Activated CD8-positive, alpha-beta T cell treated with anti-CD3 and anti-CD28 coated beads, Interleukin-2, amount 10 ng/mL, durations not matched to agents 7 days and 5 days (primary cell): Measurements from ENCODE around the gene ACAD11. TPM values are rescaled to one million over a fixed set of nuclear protein-coding genes. Genes with fewer than 3 reads are reported as not detected.
"Not testable (repeated sequence)": the region's sequence is repeated elsewhere in the genome, so short reads cannot be mapped to it uniquely, and the experiment has no call there.

Experiments used
- ATAC-seq: fragments of 150-1000 bp; cut with Tn5 transposase; one replicate; pipeline ENCODE4 v1.10.0; 2021; ENCODE audit warnings: moderate library complexity
- CTCF ChIA-PET: fragments of 350-600 bp; sonication (Branson Sonifier 250); formaldehyde crosslinking; loops from one replicate; lab custom pipeline; 2021; ENCODE audit warnings: antibody characterized with exemption; lab: Charles Lee
- POLR2A ChIA-PET: fragments of 350-600 bp; sonication (Branson Sonifier 250); formaldehyde crosslinking; loops from one replicate; lab custom pipeline; 2021; ENCODE audit warnings: antibody characterized with exemption; lab: Charles Lee
- DNase-seq: peaks from one replicate; pipeline ENCODE4 v3.0.0-alpha.2; 2020
- H3K27ac Mint-ChIP-seq: one replicate; pipeline ENCODE4 v1.8.0; 2021; ENCODE audit warnings: mild to moderate bottlenecking, mixed read lengths
- H3K27me3 Mint-ChIP-seq: one replicate; pipeline ENCODE4 v1.8.0; 2021; ENCODE audit warnings: low read depth, mixed read lengths
- H3K36me3 Mint-ChIP-seq: one replicate; pipeline ENCODE4 v1.8.0; 2021; ENCODE audit warnings: low read depth, mixed read lengths
- H3K4me1 Mint-ChIP-seq: one replicate; pipeline ENCODE4 v1.8.0; 2021; ENCODE audit warnings: low read depth, mixed read lengths
- H3K4me3 Mint-ChIP-seq: one replicate; pipeline ENCODE4 v1.8.0; 2021; ENCODE audit warnings: mild to moderate bottlenecking, mixed read lengths
- H3K9me3 Mint-ChIP-seq: one replicate; pipeline ENCODE4 v1.8.0; 2022; ENCODE audit warnings: mixed read lengths; ENCODE audit not compliant: insufficient read depth
- total RNA-seq, 2 experiments: library from RNA; stranded (reverse); gene quantifications; one replicate each; pipeline ENCODE4 v1.2.3, GENCODE V29; 2021

Gene ACAD11
- total RNA-seq, 2 experiments from 2014 or later, result 11.3 to 13.7 TPM

- Mint-ChIP-seq H3K9me3 (no peaks in the 10 kb centered on the region), H3K4me1 (no peaks in the 10 kb centered on the region), H3K27ac (no peak overlapping the region), H3K27me3 (no peaks in the 10 kb centered on the region), H3K36me3 (peaks cover 15% of the 10 kb centered on the region), H3K4me3 (no peak overlapping the region)
- ChIA-PET CTCF (interaction anchor here (1.2 to 1.6 kb wide), 2 partner anchors 33 to 34 kb away, joined by 3 to 4 read pairs; no protein-coding TSS in a partner anchor), POLR2A (no interaction called here)
- ATAC-seq, result no peak
- DNase-seq, result no peak
Observed at GRCh38 chr3:132569580-132569979, 90.0 kb downstream of the ACAD11 start.

GRCh38 chr3:132569153-132569552, 90.5 kb downstream of the ACAD11 start:
- ATAC-seq, result no peak
- H3K4me3 Mint-ChIP-seq, result no peak overlapping the region
- no peak for DNase-seq
- CTCF ChIA-PET, result interaction anchor here (0.8 to 1.6 kb wide), 3 partner anchors 32 to 34 kb away, joined by 3 to 4 read pairs (median 3); no protein-coding TSS in a partner anchor
- H3K27me3 Mint-ChIP-seq, result no peaks in the 10 kb centered on the region
- peaks cover 15% of the 10 kb centered on the region for H3K36me3 Mint-ChIP-seq
- H3K27ac Mint-ChIP-seq, result no peak overlapping the region
- POLR2A ChIA-PET, result no interaction called here
- H3K9me3 Mint-ChIP-seq, result no peaks in the 10 kb centered on the region
- no peaks in the 10 kb centered on the region for H3K4me1 Mint-ChIP-seq

GRCh38 chr3:132568422-132568821, 91.2 kb downstream of the ACAD11 start:
- no peaks in the 10 kb centered on the region for H3K4me1 Mint-ChIP-seq
- no peak overlapping the region for H3K4me3 Mint-ChIP-seq
- CTCF ChIA-PET, result interaction anchor here (0.8 to 1.0 kb wide), 2 partner anchors 31 to 33 kb away, joined by 3 read pairs; no protein-coding TSS in a partner anchor
- peaks cover 13% of the 10 kb centered on the region for H3K36me3 Mint-ChIP-seq
- H3K9me3 Mint-ChIP-seq, result no peaks in the 10 kb centered on the region
- ATAC-seq, result no peak
- POLR2A ChIA-PET, result no interaction called here
- no peak for DNase-seq
- no peaks in the 10 kb centered on the region for H3K27me3 Mint-ChIP-seq
- no peak overlapping the region for H3K27ac Mint-ChIP-seq

- Mint-ChIP-seq H3K9me3 (no peaks in the 10 kb centered on the region), H3K4me3 (no peak overlapping the region), H3K4me1 (no peaks in the 10 kb centered on the region), H3K27me3 (no peaks in the 10 kb centered on the region), H3K36me3 (peaks cover 4% of the 10 kb centered on the region), H3K27ac (no peak overlapping the region)
- DNase-seq, result no peak
- ChIA-PET CTCF (no interaction called here), POLR2A (no interaction called here)
- ATAC-seq, result no peak
Observed at GRCh38 chr3:132564070-132564465, 95.5 kb downstream of the ACAD11 start.

GRCh38 chr3:132563420-132564069, 96.1 kb downstream of the ACAD11 start:
- no peak for ATAC-seq

GRCh38 chr3:132561003-132561402, 98.6 kb downstream of the ACAD11 start:
- H3K9me3 Mint-ChIP-seq, result no peaks in the 10 kb centered on the region

More at GRCh38 chr3:132563420-132564069, 96.1 kb downstream of the ACAD11 start:
- no peak overlapping the region for H3K27ac Mint-ChIP-seq
- no peak overlapping the region for H3K4me3 Mint-ChIP-seq
- H3K36me3 Mint-ChIP-seq, result peaks cover 3% of the 10 kb centered on the region
- CTCF ChIA-PET, result no interaction called here
- no peaks in the 10 kb centered on the region for H3K27me3 Mint-ChIP-seq
- POLR2A ChIA-PET, result no interaction called here
- DNase-seq, result no peak
- H3K9me3 Mint-ChIP-seq, result no peaks in the 10 kb centered on the region
- H3K4me1 Mint-ChIP-seq, result no peaks in the 10 kb centered on the region

GRCh38 chr3:132556508-132557159, 103.0 kb downstream of the ACAD11 start:
- ATAC-seq (no peak), DNase-seq (no peak)
- CTCF ChIA-PET, result interaction anchor here (1.2 kb wide), 1 partner anchor 83 kb away, joined by 5 read pairs; no protein-coding TSS in a partner anchor
- Mint-ChIP-seq H3K27ac (no peak overlapping the region), H3K27me3 (no peaks in the 10 kb centered on the region), H3K36me3 (no peaks in the 10 kb centered on the region), H3K9me3 (no peaks in the 10 kb centered on the region), H3K4me1 (peaks cover 2% of the 10 kb centered on the region), H3K4me3 (no peak overlapping the region)
- POLR2A ChIA-PET, result no interaction called here

More at GRCh38 chr3:132561003-132561402, 98.6 kb downstream of the ACAD11 start:
- ChIA-PET CTCF (no interaction called here), POLR2A (no interaction called here)
- Mint-ChIP-seq H3K27ac (no peak overlapping the region), H3K27me3 (no peaks in the 10 kb centered on the region), H3K4me3 (no peak overlapping the region), H3K36me3 (peaks cover 3% of the 10 kb centered on the region), H3K4me1 (peaks cover 2% of the 10 kb centered on the region)
- no peak for ATAC-seq
- no peak for DNase-seq

GRCh38 chr3:132556036-132556386, 103.6 kb downstream of the ACAD11 start:
- DNase-seq, H3K27ac Mint-ChIP-seq, H3K9me3 Mint-ChIP-seq, H3K36me3 Mint-ChIP-seq, H3K4me3 Mint-ChIP-seq, CTCF ChIA-PET, ATAC-seq, POLR2A ChIA-PET, H3K27me3 Mint-ChIP-seq, H3K4me1 Mint-ChIP-seq: not testable (repeated sequence)

GRCh38 chr3:132555306-132556035, 104.1 kb downstream of the ACAD11 start:
- ATAC-seq (no peak), DNase-seq (no peak)
- Mint-ChIP-seq H3K27ac (no peak overlapping the region), H3K36me3 (no peaks in the 10 kb centered on the region), H3K4me3 (no peak overlapping the region), H3K4me1 (peaks cover 9% of the 10 kb centered on the region), H3K9me3 (no peaks in the 10 kb centered on the region), H3K27me3 (no peaks in the 10 kb centered on the region)
- CTCF ChIA-PET, result no interaction called here
- POLR2A ChIA-PET, result no interaction called here

GRCh38 chr3:132554437-132554836, 105.2 kb downstream of the ACAD11 start:
- DNase-seq (no peak), ATAC-seq (no peak)
- POLR2A ChIA-PET, result no interaction called here
- no peaks in the 10 kb centered on the region for H3K27me3 Mint-ChIP-seq
- no peak overlapping the region for H3K4me3 Mint-ChIP-seq
- H3K4me1 Mint-ChIP-seq, result peaks cover 19% of the 10 kb centered on the region
- H3K9me3 Mint-ChIP-seq, result no peaks in the 10 kb centered on the region
- H3K36me3 Mint-ChIP-seq, result no peaks in the 10 kb centered on the region
- H3K27ac Mint-ChIP-seq, result no peak overlapping the region
- CTCF ChIA-PET, result no interaction called here

GRCh38 chr3:132553826-132554225, 105.8 kb downstream of the ACAD11 start:
- ChIA-PET CTCF (interaction anchor here (0.9 kb wide), 1 partner anchor 18 kb away, joined by 6 read pairs; no protein-coding TSS in a partner anchor), POLR2A (no interaction called here)
- Mint-ChIP-seq H3K4me1 (peaks cover 20% of the 10 kb centered on the region), H3K27me3 (no peaks in the 10 kb centered on the region), H3K36me3 (no peaks in the 10 kb centered on the region), H3K4me3 (no peak overlapping the region), H3K9me3 (no peaks in the 10 kb centered on the region), H3K27ac (no peak overlapping the region)
- no peak for ATAC-seq
- no peak for DNase-seq
